CD8-positive, alpha-beta memory T cell (primary cell): Measurements from ENCODE around the gene B3GAT1. TPM values are rescaled to one million over a fixed set of nuclear protein-coding genes. Genes with fewer than 3 reads are reported as not detected.
"Not testable (repeated sequence)": the region's sequence is repeated elsewhere in the genome, so short reads cannot be mapped to it uniquely, and the experiment has no call there.

Experiments used
- CTCF ChIA-PET: fragments of 350-600 bp; sonication (Branson Sonifier 250); formaldehyde crosslinking; loops from one replicate; lab custom pipeline; 2021; ENCODE audit warnings: antibody characterized with exemption; lab: Charles Lee
- POLR2A ChIA-PET: fragments of 350-600 bp; sonication (Branson Sonifier 250); formaldehyde crosslinking; loops from one replicate; lab custom pipeline; 2021; ENCODE audit warnings: antibody characterized with exemption; lab: Charles Lee
- DNase-seq, 5 donors: peaks; one replicate each; pipeline versions ENCODE4 v3.0.0 to v3.0.0-alpha.2; 2020 to 2022; ENCODE audit warnings: mixed read lengths in 1 of 5
- H3K27ac ChIP-seq: one replicate; pipeline ENCODE4 v1.7.0; 2013; ENCODE audit warnings: low read depth, mild to moderate bottlenecking, low read length, moderate library complexity
- H3K27me3 ChIP-seq: 2 replicates; pipeline ENCODE4 v1.7.0; 2013; ENCODE audit warnings: low read length, mild to moderate bottlenecking; ENCODE audit not compliant: insufficient read depth, poor library complexity, severe bottlenecking
- H3K36me3 ChIP-seq: 2 replicates; pipeline ENCODE4 v1.7.0; 2013; ENCODE audit warnings: mild to moderate bottlenecking, low read length, moderate library complexity; ENCODE audit not compliant: insufficient read depth
- H3K4me1 ChIP-seq: 2 replicates; pipeline ENCODE4 v1.7.0; 2013; ENCODE audit warnings: mild to moderate bottlenecking, low read length, moderate library complexity; ENCODE audit not compliant: insufficient read depth
- H3K4me3 ChIP-seq: 2 replicates; pipeline ENCODE4 v1.7.0; 2013; ENCODE audit warnings: mild to moderate bottlenecking, low read length
- H3K9me3 ChIP-seq: 2 replicates; pipeline ENCODE4 v1.7.0; 2013; ENCODE audit warnings: mild to moderate bottlenecking, low read length
- H3K27ac Mint-ChIP-seq, 8 donors: one replicate each; pipeline ENCODE4 v1.8.0; 2020 to 2021; ENCODE audit warnings: mixed read lengths in 8 of 8, mild to moderate bottlenecking in 6 of 8, inconsistent platforms in 3 of 8, moderate library complexity in 3 of 8
- H3K27me3 Mint-ChIP-seq, 2 donors: one replicate each; pipeline ENCODE4 v1.8.0; 2020 to 2021; ENCODE audit warnings: mixed read lengths in 2 of 2, mild to moderate bottlenecking in 1 of 2, moderate library complexity in 1 of 2
- H3K36me3 Mint-ChIP-seq, 3 donors: one replicate each; pipeline ENCODE4 v1.8.0; 2020 to 2021; ENCODE audit warnings: mixed read lengths in 3 of 3, inconsistent platforms in 1 of 3, mild to moderate bottlenecking in 1 of 3
- H3K4me1 Mint-ChIP-seq, 3 donors: one replicate each; pipeline ENCODE4 v1.8.0; 2020 to 2021; ENCODE audit warnings: mixed read lengths in 3 of 3, inconsistent platforms in 1 of 3, mild to moderate bottlenecking in 1 of 3
- H3K4me3 Mint-ChIP-seq, 7 donors: one replicate each; pipeline ENCODE4 v1.8.0; 2020 to 2021; ENCODE audit warnings: mixed read lengths in 7 of 7, mild to moderate bottlenecking in 6 of 7, moderate library complexity in 4 of 7, inconsistent platforms in 2 of 7
- H3K9me3 Mint-ChIP-seq, 5 donors: one replicate each; pipeline ENCODE4 v1.8.0; 2020 to 2022; ENCODE audit warnings: mixed read lengths in 5 of 5, mild to moderate bottlenecking in 3 of 5, moderate library complexity in 2 of 5, inconsistent platforms in 1 of 5
- polyA plus RNA-seq: library from polyadenylated mRNA; unstranded; fragments of 300-500 nt; fragmentation: Illumina TruSeq; gene quantifications from one replicate; pipeline ENCODE4 v1.2.3, GENCODE V29; 2021
- total RNA-seq, 2 experiments: library from RNA; stranded (reverse); gene quantifications; one replicate each; pipeline ENCODE4 v1.2.3, GENCODE V29; 2021

B3GAT1 gene
- total and polyA plus RNA-seq, 3 experiments from 2014 or later = 0.07 to 0.44 (median 0.35) TPM

DNA sequence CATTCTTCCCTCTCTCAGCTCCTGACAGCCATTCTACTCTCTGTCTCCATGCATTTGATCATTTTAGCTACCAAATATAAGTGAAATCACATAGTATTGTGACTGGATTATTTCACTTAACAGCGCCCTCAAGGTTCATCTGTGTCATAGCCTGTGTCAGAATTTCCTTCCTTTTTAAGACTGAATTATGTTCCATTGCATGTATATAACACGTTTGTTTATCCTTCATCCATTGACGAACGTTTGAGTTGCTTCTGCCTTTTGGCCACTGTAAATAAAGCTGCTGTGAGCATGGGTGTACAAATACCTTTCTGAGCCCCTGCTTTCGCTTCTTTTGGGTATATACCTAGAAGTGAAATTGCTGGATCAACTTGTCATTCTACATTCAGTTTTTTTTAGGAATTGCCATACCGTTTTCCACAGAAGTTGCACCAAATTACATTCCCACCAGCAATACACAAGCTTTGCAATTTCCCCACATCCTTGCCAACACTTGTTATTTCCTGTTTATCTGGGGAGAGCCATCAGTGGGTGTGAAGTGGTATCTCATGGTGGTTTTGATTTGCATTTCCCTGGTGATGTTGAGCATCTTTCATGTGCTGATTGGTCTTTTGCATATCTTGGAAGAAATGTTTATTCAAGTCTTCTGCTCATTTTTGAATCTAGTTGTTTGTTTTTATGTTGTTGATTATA is 62.8 kb downstream of the B3GAT1 start:
- H3K4me3 ChIP-seq = no peak overlapping the region
- Mint-ChIP-seq H3K9me3 (peaks cover 0 to 3% (median 0%) of the 10 kb centered on the region in 5 donors), H3K36me3 (peaks cover 0 to 6% (median 0%) of the 10 kb centered on the region in 3 donors), H3K27me3 (peaks cover 0 to 2% of the 10 kb centered on the region in 2 donors), H3K4me3 (peak overlapping the region in 6 of 7 donors; percentile 42 to 79 (median 63)), H3K4me1 (peaks cover 26 to 32% (median 28%) of the 10 kb centered on the region in 3 donors), H3K27ac (peak overlapping the region; percentile 70 to 94 (median 88))
- ChIA-PET POLR2A (interaction anchor here (1.0 to 1.4 kb wide), 2 partner anchors 74 to 125 kb away, joined by 3 to 4 read pairs; partner anchors contain the start of gene NCAPD3), CTCF (interaction anchor here (1.0 to 1.3 kb wide), 2 partner anchors 10 to 87 kb away, joined by 3 read pairs; no protein-coding TSS in a partner anchor)
- H3K9me3 ChIP-seq = no peaks in the 10 kb centered on the region
- H3K27ac ChIP-seq = peak overlapping the region; percentile 41
- H3K27me3 ChIP-seq = no peaks in the 10 kb centered on the region
- H3K4me1 ChIP-seq = peaks cover 19% of the 10 kb centered on the region
- H3K36me3 ChIP-seq = no peaks in the 10 kb centered on the region
- DNase-seq = peak in 2 of 5 donors; percentile 50 to 63

- H3K27ac ChIP-seq = no peak overlapping the region
- H3K9me3 ChIP-seq = no peaks in the 10 kb centered on the region
- Mint-ChIP-seq H3K36me3 (no peaks in the 10 kb centered on the region), H3K9me3 (no peaks in the 10 kb centered on the region), H3K4me1 (peaks cover 26 to 32% (median 28%) of the 10 kb centered on the region in 3 donors), H3K4me3 (peak overlapping the region in 2 of 7 donors; percentile 10 to 24), H3K27me3 (peaks cover 0 to 2% of the 10 kb centered on the region in 2 donors), H3K27ac (peak overlapping the region in 5 of 8 donors; percentile 52 to 87 (median 74))
- DNase-seq = no peak
- POLR2A ChIA-PET = no interaction called here
- H3K27me3 ChIP-seq = no peaks in the 10 kb centered on the region
- H3K4me1 ChIP-seq = peaks cover 19% of the 10 kb centered on the region
- H3K4me3 ChIP-seq = no peak overlapping the region
- CTCF ChIA-PET = no interaction called here
- no peaks in the 10 kb centered on the region for H3K36me3 ChIP-seq
These were observed 64.6 kb downstream of the B3GAT1 start for GRCh38 chr11:134347441-134347840.

- peaks cover 0 to 2% of the 10 kb centered on the region in 2 donors for H3K27me3 Mint-ChIP-seq
These were observed 65.1 kb downstream of the B3GAT1 start for GRCh38 chr11:134346976-134347350.

GRCh38 chr11:134346101-134346975 is 65.7 kb downstream of the B3GAT1 start:
- no peak for DNase-seq
- Mint-ChIP-seq H3K36me3 (no peaks in the 10 kb centered on the region), H3K4me3 (no peak overlapping the region), H3K9me3 (no peaks in the 10 kb centered on the region), H3K27ac (peak overlapping the region in 3 of 8 donors; percentile 29 to 94 (median 43)), H3K27me3 (peaks cover 0 to 2% of the 10 kb centered on the region in 2 donors), H3K4me1 (peaks cover 26 to 32% (median 28%) of the 10 kb centered on the region in 3 donors)
- Histone ChIP-seq H3K9me3 (no peaks in the 10 kb centered on the region), H3K27ac (no peak overlapping the region), H3K4me1 (peaks cover 19% of the 10 kb centered on the region), H3K27me3 (no peaks in the 10 kb centered on the region), H3K36me3 (no peaks in the 10 kb centered on the region), H3K4me3 (no peak overlapping the region)
- CTCF ChIA-PET = no interaction called here
- POLR2A ChIA-PET = no interaction called here

More at GRCh38 chr11:134346976-134347350, 65.1 kb downstream of the B3GAT1 start:
- H3K4me3 Mint-ChIP-seq = peak overlapping the region in 1 of 7 donors; percentile 37
- CTCF ChIA-PET = no interaction called here
- peak overlapping the region in 4 of 8 donors; percentile 72 to 87 (median 78) for H3K27ac Mint-ChIP-seq
- no peak for DNase-seq
- H3K36me3 ChIP-seq = no peaks in the 10 kb centered on the region
- no peaks in the 10 kb centered on the region for H3K9me3 Mint-ChIP-seq
- H3K4me1 Mint-ChIP-seq = peaks cover 26 to 32% (median 28%) of the 10 kb centered on the region in 3 donors
- H3K36me3 Mint-ChIP-seq = no peaks in the 10 kb centered on the region
- H3K9me3 ChIP-seq = no peaks in the 10 kb centered on the region
- no peak overlapping the region for H3K4me3 ChIP-seq
- H3K4me1 ChIP-seq = peaks cover 19% of the 10 kb centered on the region
- no peak overlapping the region for H3K27ac ChIP-seq
- POLR2A ChIA-PET = no interaction called here
- no peaks in the 10 kb centered on the region for H3K27me3 ChIP-seq

DNA sequence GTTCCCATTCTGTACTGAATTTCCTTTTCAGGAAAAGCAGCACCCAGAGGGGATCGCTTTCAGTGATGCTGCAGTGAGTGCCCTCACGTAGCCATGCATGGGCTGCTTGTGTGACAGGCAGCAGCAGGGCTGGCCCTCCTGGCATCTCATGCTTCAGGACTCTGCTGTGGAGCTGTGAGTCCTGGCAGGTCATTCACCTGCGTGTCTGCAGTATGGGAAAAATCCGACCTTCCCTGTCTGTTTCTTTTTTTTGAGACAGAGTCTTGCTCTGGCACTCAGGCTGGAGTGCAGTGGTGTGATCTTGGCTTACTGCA is 66.8 kb downstream of the B3GAT1 start:
- Histone ChIP-seq H3K9me3 (no peaks in the 10 kb centered on the region), H3K36me3 (no peaks in the 10 kb centered on the region), H3K4me3 (no peak overlapping the region), H3K27ac (no peak overlapping the region), H3K4me1 (peaks cover 18% of the 10 kb centered on the region), H3K27me3 (no peaks in the 10 kb centered on the region)
- DNase-seq = no peak
- Mint-ChIP-seq H3K4me1 (peaks cover 18 to 23% (median 21%) of the 10 kb centered on the region in 3 donors), H3K9me3 (no peaks in the 10 kb centered on the region), H3K27ac (peak overlapping the region in 1 of 8 donors; percentile 33), H3K36me3 (no peaks in the 10 kb centered on the region), H3K27me3 (no peaks in the 10 kb centered on the region), H3K4me3 (no peak overlapping the region)
- CTCF ChIA-PET = no interaction called here
- POLR2A ChIA-PET = no interaction called here

DNA sequence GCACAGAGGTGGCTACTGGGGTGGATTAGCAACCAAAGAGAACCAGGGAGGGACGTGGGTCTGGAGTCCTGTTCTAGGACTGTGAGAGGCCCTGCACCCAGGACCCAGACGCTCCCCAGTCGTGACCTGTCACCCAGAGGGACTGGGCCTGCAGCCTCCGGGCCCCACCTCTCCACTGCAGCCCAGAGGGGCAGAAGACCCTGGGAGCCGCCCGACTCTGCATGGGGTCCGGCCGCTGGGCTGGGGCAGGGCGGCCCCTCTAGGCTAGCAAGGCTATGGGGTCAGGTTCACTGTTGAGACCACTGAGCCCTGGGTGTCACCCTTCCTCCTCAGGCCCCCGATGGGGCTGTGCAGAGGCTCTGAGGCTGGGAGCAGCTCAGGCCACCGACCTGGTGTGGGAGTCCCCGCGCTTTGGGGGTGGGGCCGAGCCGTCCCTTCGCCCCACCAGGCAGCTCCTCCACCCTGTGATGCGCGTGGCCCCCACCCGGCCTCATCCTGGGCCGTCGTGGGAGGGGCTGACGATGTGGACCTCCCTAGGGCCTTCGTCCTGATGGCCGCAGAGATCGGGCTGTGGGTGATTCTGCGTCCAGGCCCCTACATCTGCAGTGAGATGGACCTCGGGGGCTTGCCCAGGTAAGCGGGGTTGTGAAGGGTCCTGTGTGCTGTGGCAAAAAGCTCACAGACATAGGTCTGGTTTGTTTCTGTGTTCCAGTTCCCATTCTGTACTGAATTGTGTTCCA is 67.4 kb downstream of the B3GAT1 start:
- POLR2A ChIA-PET, H3K27ac ChIP-seq, H3K27ac Mint-ChIP-seq, H3K36me3 Mint-ChIP-seq, CTCF ChIA-PET, H3K4me3 Mint-ChIP-seq, H3K4me3 ChIP-seq, H3K9me3 ChIP-seq, H3K27me3 Mint-ChIP-seq, H3K9me3 Mint-ChIP-seq, H3K36me3 ChIP-seq, H3K27me3 ChIP-seq, DNase-seq: not testable (repeated sequence)
- peaks cover 13 to 18% (median 15%) of the 10 kb centered on the region in 3 donors for H3K4me1 Mint-ChIP-seq
- peaks cover 12% of the 10 kb centered on the region for H3K4me1 ChIP-seq

- POLR2A ChIA-PET = no interaction called here
- H3K4me3 ChIP-seq = no peak overlapping the region
- CTCF ChIA-PET = no interaction called here
These were observed 68.4 kb downstream of the B3GAT1 start for GRCh38 chr11:134343646-134344045.

More at GRCh38 chr11:134343646-134344045, 68.4 kb downstream of the B3GAT1 start:
- H3K9me3 Mint-ChIP-seq = no peaks in the 10 kb centered on the region
- Histone ChIP-seq H3K27ac (no peak overlapping the region), H3K4me1 (peaks cover 2% of the 10 kb centered on the region), H3K27me3 (no peaks in the 10 kb centered on the region), H3K9me3 (no peaks in the 10 kb centered on the region), H3K36me3 (no peaks in the 10 kb centered on the region)
- H3K4me1 Mint-ChIP-seq = peaks cover 2 to 7% (median 5%) of the 10 kb centered on the region in 3 donors
- DNase-seq = no peak
- no peak overlapping the region for H3K27ac Mint-ChIP-seq
- no peak overlapping the region for H3K4me3 Mint-ChIP-seq
- H3K36me3 Mint-ChIP-seq = no peaks in the 10 kb centered on the region
- H3K27me3 Mint-ChIP-seq = peaks cover 0 to 1% of the 10 kb centered on the region in 2 donors
